GM10266 (cell line): ENCODE data around the gene ZMIZ1.

Experiments
- DNase-seq: peaks from one replicate; pipeline ENCODE4 v3.0.0; 2012; ENCODE audit errors: extremely low spot score
- CTCF ChIP-seq: IDR thresholded peaks from 2 replicates; pipeline ENCODE4 v1.5.1; 2012; ENCODE audit warnings: mild to moderate bottlenecking, low read depth; ENCODE audit not compliant: control insufficient read depth, insufficient read depth; ENCODE audit errors: missing control alignments

ZMIZ1 gene

GRCh38 chr10:79280956-79281355 is 212.2 kb downstream of the ZMIZ1 start:
- DNase-seq, result no peak
- TF ChIP-seq CTCF, result no peak

- no peak for TF ChIP-seq CTCF
- DNase-seq, result no peak
These were observed 213.6 kb downstream of the ZMIZ1 start for GRCh38 chr10:79282388-79282787.

GRCh38 chr10:79283616-79284015 is 214.8 kb downstream of the ZMIZ1 start:
- TF ChIP-seq CTCF, result no peak
- DNase-seq, result no peak

- no peak for TF ChIP-seq CTCF
- no peak for DNase-seq
These were observed 215.5 kb downstream of the ZMIZ1 start for GRCh38 chr10:79284158-79284871.

- DNase-seq, result peak; percentile 88
- no peak for TF ChIP-seq CTCF
These were observed 216.8 kb downstream of the ZMIZ1 start for GRCh38 chr10:79285315-79286197.

- peak; percentile 95 for DNase-seq
- TF ChIP-seq CTCF, result no peak
These were observed 217.7 kb downstream of the ZMIZ1 start for GRCh38 chr10:79286318-79286951.
